ENCODE results near the gene ZNF513.
"Not testable (repeated sequence)": the region's sequence is repeated elsewhere in the genome, so short reads cannot be mapped to it uniquely, and the experiment has no call there.

ZNF513 gene

GRCh38 chr2:27380626-27381545 lies at the start of gene ZNF513:
Gene ZNF513, minus strand, starts transcription at chr2:27380734. Its CDS starts 208 bp downstream, at chr2:27380526.
- peak; percentile 82 for DNase-seq (ENCODE audit: low spot score)

- peak; percentile 76 for DNase-seq (ENCODE audit: low spot score)
Measured at GRCh38 chr2:27428978-27429541, 48.5 kb upstream of the ZNF513 start.

- DNase-seq (ENCODE audit: low spot score) = peak; percentile 84
Measured at GRCh38 chr2:27428213-27428977, 47.9 kb upstream of the ZNF513 start, which contains the start of gene NRBP1. Gene NRBP1, plus strand, starts transcription at chr2:27428631. Its CDS starts 4,643 bp downstream, at chr2:27433274.

GRCh38 chr2:27427863-27428212 lies 47.3 kb upstream of the ZNF513 start:
- DNase-seq (ENCODE audit: low spot score) = no peak

GRCh38 chr2:27425039-27425438 lies 44.5 kb upstream of the ZNF513 start:
- DNase-seq (ENCODE audit: low spot score) = not testable (repeated sequence)

- no peak for DNase-seq (ENCODE audit: low spot score)
Measured at GRCh38 chr2:27422958-27423357, 42.4 kb upstream of the ZNF513 start.

- DNase-seq (ENCODE audit: low spot score) = no peak
Measured at GRCh38 chr2:27421660-27422250, 41.2 kb upstream of the ZNF513 start.

GRCh38 chr2:27420996-27421395 lies 40.5 kb upstream of the ZNF513 start:
- no peak for DNase-seq (ENCODE audit: low spot score)

GRCh38 chr2:27416151-27416550 lies 35.6 kb upstream of the ZNF513 start:
- no peak for DNase-seq (ENCODE audit: low spot score)

GRCh38 chr2:27412419-27413152 lies 32.1 kb upstream of the ZNF513 start:
- DNase-seq (ENCODE audit: low spot score) = no peak

GRCh38 chr2:27409321-27410073 lies 29.0 kb upstream of the ZNF513 start, which contains the start of gene PPM1G:
Gene PPM1G, minus strand, starts transcription at chr2:27409591. Its CDS starts 169 bp downstream, at chr2:27409422.
- peak; percentile 87 for DNase-seq (ENCODE audit: low spot score)

- DNase-seq (ENCODE audit: low spot score) = no peak
Measured at GRCh38 chr2:27408601-27409320, 28.2 kb upstream of the ZNF513 start.

GRCh38 chr2:27407798-27408491 lies 27.4 kb upstream of the ZNF513 start:
- DNase-seq (ENCODE audit: low spot score) = peak; percentile 39

- DNase-seq (ENCODE audit: low spot score) = no peak
Measured at GRCh38 chr2:27400348-27401135, 20.0 kb upstream of the ZNF513 start.

GRCh38 chr2:27398962-27399361 lies 18.4 kb upstream of the ZNF513 start:
- DNase-seq (ENCODE audit: low spot score) = no peak

GRCh38 chr2:27393225-27393624 lies 12.7 kb upstream of the ZNF513 start:
- DNase-seq (ENCODE audit: low spot score) = no peak

- no peak for DNase-seq (ENCODE audit: low spot score)
Measured at GRCh38 chr2:27390822-27391679, 10.5 kb upstream of the ZNF513 start.
